ENCODE data around the gene MCMBP. TPM values are rescaled to one million over a fixed set of nuclear protein-coding genes. Genes with fewer than 3 reads are reported as not detected.
"Not testable (repeated sequence)": the region's sequence is repeated elsewhere in the genome, so short reads cannot be mapped to it uniquely, and the experiment has no call there.

MCMBP gene
- total RNA-seq, 1 donor from 2014 or later = 37.5 TPM

GRCh38 chr10:119908166-119908565, 35.5 kb upstream of the MCMBP start:
- Mint-ChIP-seq H3K27me3 (ENCODE audit: unreplicated experiment) (no peaks in the 10 kb centered on the region), H3K9me3 (ENCODE audit: unreplicated experiment) (no peaks in the 10 kb centered on the region), H3K36me3 (ENCODE audit: unreplicated experiment) (peaks cover 4% of the 10 kb centered on the region), H3K4me3 (ENCODE audit: unreplicated experiment) (no peak overlapping the region), H3K27ac (ENCODE audit: unreplicated experiment) (no peak overlapping the region), H3K4me1 (ENCODE audit: low read depth, unreplicated experiment) (no peaks in the 10 kb centered on the region)
- DNase-seq = no peak
- no peak for TF ChIP-seq CTCF (IDR thresholded peaks at IDR 0.05; ENCODE audit: partially characterized antibody, unreplicated experiment)

GRCh38 chr10:119907695-119908094, 35.1 kb upstream of the MCMBP start:
- not testable (repeated sequence) for H3K4me1 Mint-ChIP-seq (ENCODE audit: low read depth, unreplicated experiment); H3K27me3 Mint-ChIP-seq (ENCODE audit: unreplicated experiment); H3K27ac Mint-ChIP-seq (ENCODE audit: unreplicated experiment); H3K4me3 Mint-ChIP-seq (ENCODE audit: unreplicated experiment); H3K36me3 Mint-ChIP-seq (ENCODE audit: unreplicated experiment); DNase-seq; H3K9me3 Mint-ChIP-seq (ENCODE audit: unreplicated experiment)

GRCh38 chr10:119903946-119904666, 31.5 kb upstream of the MCMBP start:
- Mint-ChIP-seq H3K4me1 (ENCODE audit: low read depth, unreplicated experiment) (peaks cover under 1% of the 10 kb centered on the region), H3K36me3 (ENCODE audit: unreplicated experiment) (no peaks in the 10 kb centered on the region), H3K9me3 (ENCODE audit: unreplicated experiment) (no peaks in the 10 kb centered on the region), H3K27ac (ENCODE audit: unreplicated experiment) (no peak overlapping the region), H3K27me3 (ENCODE audit: unreplicated experiment) (no peaks in the 10 kb centered on the region), H3K4me3 (ENCODE audit: unreplicated experiment) (no peak overlapping the region)
- TF ChIP-seq CTCF (IDR thresholded peaks at IDR 0.05; ENCODE audit: partially characterized antibody, unreplicated experiment) = no peak
- DNase-seq = no peak

- Mint-ChIP-seq H3K4me3 (ENCODE audit: unreplicated experiment) (no peak overlapping the region), H3K4me1 (ENCODE audit: low read depth, unreplicated experiment) (peaks cover 16% of the 10 kb centered on the region), H3K27ac (ENCODE audit: unreplicated experiment) (peak overlapping the region; percentile 15), H3K27me3 (ENCODE audit: unreplicated experiment) (peaks cover 2% of the 10 kb centered on the region), H3K36me3 (ENCODE audit: unreplicated experiment) (no peaks in the 10 kb centered on the region), H3K9me3 (ENCODE audit: unreplicated experiment) (no peaks in the 10 kb centered on the region)
- no peak for DNase-seq
- no peak for TF ChIP-seq CTCF (IDR thresholded peaks at IDR 0.05; ENCODE audit: partially characterized antibody, unreplicated experiment)
These were observed 25.9 kb upstream of the MCMBP start for GRCh38 chr10:119898577-119898976.

- Mint-ChIP-seq H3K9me3 (ENCODE audit: unreplicated experiment) (peaks cover 2% of the 10 kb centered on the region), H3K27me3 (ENCODE audit: unreplicated experiment) (peaks cover 6% of the 10 kb centered on the region), H3K36me3 (ENCODE audit: unreplicated experiment) (no peaks in the 10 kb centered on the region), H3K27ac (ENCODE audit: unreplicated experiment) (no peak overlapping the region), H3K4me1 (ENCODE audit: low read depth, unreplicated experiment) (peaks cover 17% of the 10 kb centered on the region), H3K4me3 (ENCODE audit: unreplicated experiment) (no peak overlapping the region)
- DNase-seq = no peak
- TF ChIP-seq CTCF (IDR thresholded peaks at IDR 0.05; ENCODE audit: partially characterized antibody, unreplicated experiment) = no peak
These were observed 24.5 kb upstream of the MCMBP start for GRCh38 chr10:119896937-119897770.

Data from glutamatergic neuron (in vitro differentiated cells).